Ecto neural progenitor cell (in vitro differentiated cells): Measurements from ENCODE around the gene MYNN.

Source experiments
- DNase-seq: peaks from one replicate; pipeline ENCODE4 v3.0.0-alpha.2; 2018; ENCODE audit warnings: low spot score

MYNN gene

DNA sequence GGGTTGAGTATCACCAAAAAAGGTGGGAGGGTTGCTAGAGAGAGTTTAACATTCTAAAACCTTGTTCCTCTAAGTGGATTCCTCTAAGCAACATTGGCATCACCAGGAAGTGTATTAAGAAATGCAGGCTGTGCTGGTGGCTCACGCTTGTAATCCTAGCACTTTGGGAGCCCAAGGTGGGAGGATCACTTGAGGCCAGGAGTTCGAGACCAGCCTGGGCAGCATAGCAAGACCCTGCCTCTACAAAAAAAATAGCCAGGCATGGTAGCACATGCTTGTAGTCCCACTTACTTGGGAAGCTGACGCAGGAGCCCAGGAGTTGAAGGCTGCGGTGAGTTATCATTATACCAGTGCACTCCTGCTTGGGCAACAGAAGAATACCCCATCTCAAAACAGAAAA is 4.6 kb downstream of the MYNN start:
- DNase-seq: no peak

DNA sequence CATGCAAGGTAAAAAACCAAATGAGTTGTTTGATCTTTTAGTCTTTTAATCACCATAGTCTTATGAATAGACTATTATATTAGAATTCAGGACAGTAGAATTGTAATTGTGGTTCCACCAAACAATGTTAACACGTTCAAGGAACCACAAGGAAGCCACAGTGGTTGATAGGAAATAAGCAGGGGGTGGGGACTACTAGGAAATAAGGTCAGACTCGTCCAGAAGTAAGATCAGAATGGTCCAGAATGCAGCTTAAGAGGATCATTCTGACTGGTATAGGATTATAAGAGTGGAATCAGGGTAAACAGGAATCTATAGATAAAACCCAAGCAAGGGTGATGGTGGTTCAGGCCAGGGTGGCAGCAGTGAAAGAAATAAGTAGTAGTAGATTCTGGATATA is 7.5 kb downstream of the MYNN start:
- no peak for DNase-seq

DNA sequence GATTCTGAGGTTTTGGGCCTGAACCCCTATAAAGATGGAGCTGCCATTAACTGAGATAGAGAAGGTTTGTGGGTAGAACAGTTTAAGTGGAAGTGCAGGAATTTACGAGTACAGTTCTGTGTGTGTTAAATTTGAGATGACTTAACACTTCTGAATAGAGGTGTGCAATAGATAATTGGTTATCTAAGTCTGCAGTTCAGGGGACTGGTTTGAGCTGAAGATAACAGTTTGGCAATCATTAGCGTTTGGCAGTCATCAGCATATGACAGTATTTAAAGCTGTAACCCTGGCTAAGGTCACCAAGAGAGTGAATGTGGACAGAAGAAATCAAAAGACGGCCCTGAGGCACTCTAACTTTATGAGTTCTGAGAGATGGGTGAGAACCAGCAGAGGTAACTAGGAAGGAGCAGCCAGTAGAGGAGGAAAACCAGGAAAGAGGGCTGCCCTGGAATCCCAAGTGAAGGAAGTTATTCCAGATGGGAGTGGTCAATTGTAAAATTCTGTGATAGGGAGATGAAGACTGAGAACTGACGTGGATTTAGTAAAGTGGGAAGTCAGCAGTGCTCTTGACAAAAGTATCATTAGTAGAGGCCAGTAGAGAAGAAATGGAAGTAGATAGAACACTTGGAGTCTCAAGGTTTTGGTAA is 8.1 kb downstream of the MYNN start:
- no peak for DNase-seq

DNA sequence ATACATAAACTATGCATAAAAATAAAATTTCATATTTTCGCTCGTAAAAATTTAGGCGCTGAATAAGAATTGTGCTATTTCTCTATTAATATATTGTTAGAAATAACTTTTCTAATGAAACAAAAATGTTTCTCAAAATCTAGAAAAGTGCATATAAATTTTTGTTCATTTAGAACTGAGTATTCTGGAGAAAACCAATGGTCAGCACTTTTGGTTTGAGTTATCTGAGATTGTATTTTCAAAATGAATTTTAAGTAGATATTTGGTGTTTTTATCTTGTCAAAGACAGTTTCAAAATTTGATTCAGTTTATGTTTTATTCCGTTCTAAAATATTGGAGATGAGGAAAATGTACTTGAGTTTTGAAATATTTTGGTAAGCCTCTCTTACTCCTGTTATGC is 13.9 kb downstream of the MYNN start:
- DNase-seq: no peak

DNA sequence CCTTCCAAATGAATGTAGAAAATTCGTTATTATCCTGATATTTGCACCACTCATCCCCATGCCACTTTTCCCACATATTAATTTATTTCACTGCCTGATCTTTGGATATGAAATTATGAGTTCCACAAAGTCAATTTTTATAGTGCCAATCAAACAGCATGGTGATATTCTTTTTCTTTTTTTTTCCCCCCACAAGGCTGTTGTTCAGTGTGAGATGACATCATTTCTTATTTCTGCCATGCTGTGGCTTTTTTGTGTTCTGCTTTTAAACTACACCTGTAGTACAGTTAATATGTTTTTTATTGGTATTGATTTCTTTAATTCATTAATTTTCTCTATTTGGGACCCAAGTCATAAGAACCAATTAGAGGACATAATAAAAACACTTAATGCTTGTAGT is 14.6 kb downstream of the MYNN start:
- DNase-seq: no peak

DNA sequence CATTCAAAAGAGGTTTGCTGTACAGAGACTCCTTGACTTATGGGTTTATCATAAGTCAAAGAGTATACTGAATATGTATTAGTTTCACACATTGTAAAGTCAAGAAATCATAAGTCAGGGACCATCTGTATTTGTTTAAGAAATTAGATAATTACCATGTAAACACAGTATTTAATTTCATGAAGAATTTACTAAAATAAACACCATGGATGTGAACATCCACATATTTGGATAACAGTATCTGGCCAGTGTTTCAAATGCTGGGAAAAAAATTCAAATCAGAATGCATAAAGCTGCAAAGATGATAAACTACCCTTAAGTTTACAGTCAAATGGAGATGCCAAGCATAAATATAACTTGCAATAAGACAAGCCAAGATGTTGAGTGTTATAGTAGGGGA is 17.0 kb downstream of the MYNN start:
- no peak for DNase-seq

DNA sequence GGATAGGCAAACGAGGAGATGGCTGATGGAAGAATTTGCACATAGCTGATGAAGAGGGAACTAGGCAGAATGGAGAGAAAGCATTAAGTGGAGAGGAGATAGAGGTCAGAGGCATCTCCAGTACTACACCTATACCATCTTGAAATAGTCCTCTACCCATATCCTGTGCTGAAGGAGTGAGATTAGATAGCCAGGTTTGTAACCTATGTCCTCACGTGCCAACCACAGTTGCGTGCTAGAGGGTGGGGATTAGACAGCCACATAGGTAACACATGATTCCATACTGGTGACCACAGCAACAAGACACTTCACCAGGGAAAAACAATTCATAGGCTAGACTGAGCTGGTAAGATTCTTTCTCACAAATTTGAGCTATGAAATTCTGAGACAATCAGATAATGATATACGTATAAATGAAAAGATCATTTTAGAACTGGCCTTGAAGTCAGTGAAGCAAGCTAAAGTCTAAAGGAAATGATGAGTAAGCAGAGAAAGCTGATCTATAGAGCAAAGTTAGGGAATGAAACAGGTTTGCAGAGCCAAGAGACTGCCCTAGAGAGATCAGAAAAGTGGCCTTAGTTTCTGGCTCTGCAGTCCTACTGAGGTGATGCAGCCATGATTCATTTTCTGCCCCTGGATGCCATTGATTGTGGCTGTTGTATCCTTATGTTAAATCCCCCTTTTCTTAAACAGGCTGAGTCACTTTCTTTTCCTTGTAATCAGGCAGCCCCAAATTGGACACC is 17.7 kb downstream of the MYNN start:
- no peak for DNase-seq

DNA sequence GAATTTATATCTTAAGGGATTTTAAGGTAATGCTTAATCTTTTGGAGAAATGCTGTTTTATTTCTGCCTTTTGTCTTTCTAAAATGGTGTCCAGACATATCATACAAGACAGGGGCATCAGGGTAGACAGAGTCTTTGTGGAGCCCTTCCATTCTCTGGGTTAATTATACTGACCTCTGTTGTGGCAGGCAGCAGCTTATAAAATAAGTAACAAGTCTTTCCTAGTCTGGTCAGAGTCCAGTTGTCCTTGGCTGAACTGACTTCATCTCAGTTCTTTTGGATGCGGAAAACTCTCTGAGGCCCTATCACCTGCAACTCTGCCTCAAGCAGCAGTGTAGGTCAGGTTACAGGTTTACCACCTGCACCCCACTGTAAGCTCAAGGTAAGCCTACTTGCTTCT is 19.2 kb downstream of the MYNN start:
- DNase-seq: no peak

DNA sequence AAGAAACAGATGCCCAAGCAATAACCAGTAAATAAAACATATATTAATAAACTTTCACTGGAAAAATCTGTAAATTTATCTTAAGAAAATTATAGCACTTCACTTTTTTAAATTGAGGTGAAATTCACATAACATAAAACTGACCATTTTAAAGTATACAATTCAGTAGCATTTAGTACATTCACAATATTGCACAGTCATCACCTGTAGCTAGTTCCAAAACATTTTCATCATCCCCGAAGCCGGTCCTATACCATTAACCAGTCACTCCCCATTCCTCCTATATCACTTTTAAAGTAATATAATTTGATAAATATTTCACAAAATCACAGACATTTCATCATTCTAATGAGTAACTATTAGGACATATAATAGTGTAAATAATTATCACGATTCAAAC is 31.5 kb downstream of the MYNN start:
- DNase-seq: no peak

DNA sequence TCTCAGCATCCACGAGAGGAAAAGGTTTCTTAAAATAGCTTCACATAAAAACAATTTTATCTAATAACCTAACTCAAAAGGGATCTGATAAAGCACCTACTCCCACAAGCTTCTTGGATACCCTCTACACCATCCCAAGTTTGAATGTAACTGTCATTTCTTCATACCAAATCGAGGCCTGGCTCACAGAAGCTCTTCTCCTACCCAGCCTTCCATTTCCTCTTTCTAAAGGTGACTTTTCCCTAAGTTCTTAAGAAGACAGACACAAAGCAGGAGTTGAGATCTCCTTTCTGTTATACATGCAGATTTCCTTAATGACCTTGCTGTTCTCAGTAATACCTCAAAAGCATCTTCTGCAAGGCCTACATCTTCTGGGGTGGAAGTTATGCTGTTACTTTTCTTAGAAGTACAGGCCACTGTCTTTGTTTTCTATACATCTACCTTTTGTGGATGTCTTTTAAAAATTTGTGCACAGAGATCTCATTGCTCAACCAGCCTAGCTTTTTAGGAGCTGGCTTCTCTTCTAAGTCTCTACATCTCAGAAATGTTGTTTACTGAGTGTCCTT is 36.1 kb downstream of the MYNN start:
- no peak for DNase-seq

DNA sequence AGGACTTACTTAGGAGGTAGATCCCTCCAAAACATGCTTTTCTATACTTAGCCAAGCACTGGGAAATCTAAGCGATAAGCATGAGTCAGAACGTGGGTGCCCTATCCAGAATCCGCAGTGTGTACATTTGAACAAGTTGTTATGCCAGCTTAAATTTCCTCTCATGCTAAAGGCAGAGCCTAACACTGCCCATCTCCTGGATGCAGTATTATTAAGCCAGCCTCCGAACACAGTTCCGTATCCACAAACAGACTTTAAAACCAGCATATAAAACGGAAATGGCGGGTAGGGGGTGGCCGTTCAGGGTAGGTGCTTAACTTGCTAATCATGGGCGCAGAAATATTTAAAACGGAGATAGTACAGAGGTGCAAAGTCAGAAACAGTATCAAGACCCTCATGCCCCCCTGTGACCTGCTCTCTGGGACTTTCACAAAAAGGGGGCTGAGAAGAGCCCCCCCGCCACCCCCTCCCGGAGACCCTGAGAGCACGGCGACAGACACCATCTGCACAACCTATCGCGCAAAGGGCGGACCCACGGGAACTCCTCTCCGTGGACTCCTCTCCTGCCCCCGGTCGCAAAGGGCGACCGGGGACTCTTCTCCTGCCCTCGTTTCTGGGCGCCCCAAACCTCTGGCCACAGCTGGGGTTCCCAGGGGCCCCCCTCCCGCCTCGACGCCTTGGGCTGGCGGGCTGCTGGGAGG is 38.6 kb downstream of the MYNN start:
- DNase-seq: no peak

DNA sequence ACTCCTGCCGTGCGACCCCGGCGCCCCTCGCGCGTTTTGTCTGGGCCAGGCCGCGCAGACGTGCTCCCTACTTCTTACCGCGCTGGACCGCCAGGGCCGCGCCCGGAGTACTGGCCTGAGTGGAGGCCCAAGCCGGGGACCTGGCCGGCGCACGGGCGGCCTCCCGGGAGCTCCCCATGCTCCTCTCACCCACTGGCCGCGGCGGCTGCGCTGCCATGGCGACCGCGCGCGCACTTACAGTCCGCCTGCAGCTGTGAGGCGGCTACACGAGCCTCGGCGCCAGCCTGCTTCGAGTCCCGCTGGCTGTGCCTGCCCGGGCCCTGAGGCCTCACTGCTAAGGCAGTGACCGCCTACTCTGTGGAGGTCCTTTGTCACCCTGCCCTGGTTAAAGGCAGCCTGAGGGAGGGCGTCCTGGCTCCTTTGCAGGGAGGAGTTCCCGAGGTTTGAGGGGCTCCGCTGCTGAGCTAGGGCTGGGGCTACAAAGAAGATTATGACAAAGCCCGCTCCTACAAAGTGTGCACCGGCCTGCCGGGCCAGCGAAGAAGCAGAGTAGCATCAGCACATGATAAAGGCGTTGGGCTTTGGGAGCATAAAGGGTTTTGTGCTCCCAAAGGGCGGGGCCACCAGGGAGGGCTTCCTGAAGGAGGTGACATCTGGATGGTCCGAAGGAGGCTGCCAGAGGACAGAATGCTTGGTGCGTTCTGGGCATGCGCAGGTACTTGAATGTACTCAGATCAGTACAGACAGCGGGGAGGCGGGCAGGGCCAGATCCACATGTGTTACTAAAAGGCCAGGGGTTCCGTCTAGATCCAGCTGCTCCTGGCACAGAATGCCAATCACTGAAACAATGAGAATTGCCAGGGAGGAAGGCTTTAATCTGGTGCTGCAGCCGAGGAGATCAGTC is 39.4 kb downstream of the MYNN start, which contains the start of the genes LRRC34 and LRRIQ4:
TSS of gene LRRC34 (minus strand) at position 573 of the 904 bp plus-strand sequence. CDS start at position 217, 356 bp downstream.
TSS of gene LRRIQ4 (plus strand) at position 539 of the 904 bp plus-strand sequence. CDS start 9,052 bp downstream, outside the sequence.
- peak; percentile 84 for DNase-seq

DNA sequence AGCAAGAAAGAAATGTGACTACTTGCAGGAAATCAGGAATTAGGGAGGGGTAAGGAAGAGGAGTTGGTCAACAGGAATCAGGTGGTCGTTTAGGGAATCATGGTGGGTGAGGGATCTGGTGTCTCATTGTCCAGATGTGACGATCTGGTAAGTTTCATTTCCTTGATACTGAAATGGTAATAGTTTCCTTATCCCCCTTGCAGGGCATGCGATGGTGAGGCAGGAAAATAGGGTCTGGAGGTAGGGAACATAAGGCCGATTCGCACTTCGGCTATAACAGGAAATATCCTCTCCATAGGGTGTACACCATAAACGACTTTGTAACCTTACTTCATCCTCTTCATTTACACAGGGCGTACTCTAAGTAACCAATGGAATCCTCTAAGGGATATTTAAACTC is 40.1 kb downstream of the MYNN start:
- no peak for DNase-seq

DNA sequence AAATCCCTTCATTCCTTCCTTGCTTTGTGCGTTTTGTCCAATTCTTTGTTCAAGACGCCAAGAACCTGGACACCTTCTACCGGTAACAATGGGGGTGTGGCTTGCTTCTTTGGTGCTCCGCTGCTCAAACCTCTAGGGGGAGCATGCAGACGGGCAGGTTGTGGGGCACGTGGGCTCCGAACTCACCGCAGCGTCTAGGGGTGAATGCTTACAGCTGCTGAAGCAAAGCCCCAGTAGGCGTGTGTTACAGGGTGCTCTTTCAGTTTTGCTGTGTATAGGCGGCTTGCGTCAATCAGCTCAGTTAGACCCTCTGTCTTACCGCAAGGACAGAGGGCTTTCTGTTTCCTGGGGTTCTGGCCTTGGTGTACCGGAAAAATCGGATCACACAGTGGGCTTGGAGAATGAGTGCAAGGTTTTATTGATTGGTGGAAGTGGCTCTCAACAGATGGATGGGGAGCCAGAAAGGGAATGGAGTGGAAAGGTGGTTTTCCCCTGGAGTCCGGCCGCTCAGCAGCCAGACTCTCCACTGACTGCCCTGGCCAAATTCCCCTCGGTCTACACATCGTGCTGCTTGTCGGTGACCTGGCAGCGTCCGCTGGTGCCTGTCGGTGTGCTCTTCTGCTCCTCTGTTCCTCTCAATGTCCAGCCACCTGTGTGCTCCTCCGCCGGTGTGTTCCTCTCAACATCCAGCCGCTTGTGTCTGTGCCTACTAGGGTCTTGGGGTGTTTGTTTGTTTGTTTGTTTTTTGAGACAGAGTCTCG is 40.7 kb downstream of the MYNN start:
- no peak for DNase-seq

DNA sequence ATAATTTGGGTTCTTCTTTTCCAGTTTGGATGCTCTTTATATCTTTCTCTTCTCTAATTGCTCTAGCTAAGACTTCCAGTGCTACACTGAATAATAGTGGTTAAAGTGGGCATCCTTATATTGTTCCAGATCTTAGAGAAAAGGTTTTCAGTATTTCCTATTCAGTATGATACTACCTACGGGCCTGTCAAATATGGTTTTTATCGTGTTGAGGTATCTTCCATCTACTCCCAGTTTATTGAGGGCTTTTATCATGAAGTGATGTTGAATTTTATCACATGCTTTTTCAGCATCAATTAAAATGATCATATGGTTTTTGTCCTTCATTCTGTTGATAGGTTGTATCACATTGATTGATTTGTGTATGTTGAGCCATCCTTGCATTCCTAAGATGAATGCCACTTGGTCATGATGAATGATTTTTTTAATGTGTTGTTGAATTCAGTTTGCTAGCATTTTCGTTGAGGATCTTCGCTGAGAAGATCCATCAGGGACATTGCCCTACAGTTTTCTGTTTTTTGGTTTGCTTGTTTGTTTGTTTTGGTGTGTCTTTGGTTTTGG is 42.5 kb downstream of the MYNN start:
- no peak for DNase-seq

DNA sequence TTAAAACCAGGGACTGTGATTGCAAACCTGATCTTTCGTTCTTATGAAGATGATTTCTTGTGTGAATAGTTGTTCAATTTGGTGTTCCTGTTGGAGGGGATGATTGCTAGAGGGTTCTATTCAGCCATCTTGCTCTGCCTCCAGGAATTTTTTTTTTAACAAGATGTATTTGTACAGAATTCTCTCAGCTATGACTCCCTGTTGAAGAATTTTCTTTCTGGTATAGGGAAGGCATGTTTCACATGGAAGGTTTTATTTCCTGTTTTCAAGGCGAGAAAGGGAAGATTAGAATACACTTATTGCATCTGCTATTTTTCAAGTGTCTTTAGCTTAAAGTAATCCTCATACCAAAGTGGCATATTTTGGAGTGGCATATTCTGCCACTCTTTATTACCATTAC is 45.1 kb downstream of the MYNN start:
- DNase-seq: no peak

DNA sequence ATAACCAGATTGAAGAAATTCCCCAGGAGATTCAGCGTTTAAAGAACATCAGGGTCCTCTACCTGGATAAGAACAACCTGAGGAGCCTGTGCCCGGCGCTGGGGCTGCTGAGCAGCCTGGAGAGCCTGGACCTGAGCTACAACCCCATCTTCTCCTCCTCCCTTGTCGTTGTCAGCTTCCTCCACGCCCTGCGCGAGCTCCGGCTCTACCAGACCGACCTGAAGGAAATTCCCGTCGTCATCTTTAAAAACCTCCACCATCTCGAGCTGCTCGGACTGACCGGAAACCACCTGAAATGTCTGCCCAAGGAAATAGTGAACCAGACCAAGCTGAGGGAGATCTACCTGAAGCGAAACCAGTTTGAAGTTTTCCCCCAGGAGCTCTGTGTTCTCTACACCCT is 48.9 kb downstream of the MYNN start:
- no peak for DNase-seq

DNA sequence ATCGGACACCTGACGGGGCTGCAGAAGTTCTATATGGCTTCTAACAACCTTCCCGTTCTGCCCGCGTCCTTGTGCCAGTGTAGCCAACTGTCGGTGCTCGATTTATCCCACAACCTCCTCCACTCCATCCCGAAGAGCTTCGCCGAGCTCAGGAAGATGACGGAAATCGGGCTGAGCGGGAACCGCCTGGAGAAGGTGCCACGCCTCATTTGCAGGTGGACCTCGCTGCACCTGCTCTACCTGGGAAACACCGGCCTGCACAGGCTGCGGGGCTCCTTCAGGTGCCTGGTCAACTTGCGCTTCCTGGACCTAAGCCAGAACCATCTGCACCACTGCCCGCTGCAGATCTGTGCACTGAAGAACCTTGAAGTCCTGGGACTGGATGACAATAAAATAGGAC is 49.3 kb downstream of the MYNN start:
- no peak for DNase-seq

DNA sequence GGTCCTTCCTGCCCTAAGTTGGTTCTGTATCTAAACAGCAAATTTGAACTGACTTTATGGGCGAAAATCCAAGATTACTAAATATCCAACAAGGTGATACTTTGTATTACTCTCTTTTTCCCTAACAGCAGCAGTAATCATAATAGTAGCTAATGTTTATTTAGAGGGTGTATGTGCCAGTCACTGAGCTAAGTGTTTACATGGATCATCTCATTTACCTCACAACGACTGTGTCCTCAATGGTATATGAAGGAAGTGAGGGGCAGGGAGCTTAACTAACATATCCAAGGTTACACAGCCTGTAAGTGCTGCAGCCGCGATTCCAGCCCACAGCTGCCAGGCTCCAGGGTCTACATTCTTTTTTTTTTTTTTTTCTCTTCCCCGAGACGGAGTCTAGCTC is 49.8 kb downstream of the MYNN start:
- no peak for DNase-seq

DNA sequence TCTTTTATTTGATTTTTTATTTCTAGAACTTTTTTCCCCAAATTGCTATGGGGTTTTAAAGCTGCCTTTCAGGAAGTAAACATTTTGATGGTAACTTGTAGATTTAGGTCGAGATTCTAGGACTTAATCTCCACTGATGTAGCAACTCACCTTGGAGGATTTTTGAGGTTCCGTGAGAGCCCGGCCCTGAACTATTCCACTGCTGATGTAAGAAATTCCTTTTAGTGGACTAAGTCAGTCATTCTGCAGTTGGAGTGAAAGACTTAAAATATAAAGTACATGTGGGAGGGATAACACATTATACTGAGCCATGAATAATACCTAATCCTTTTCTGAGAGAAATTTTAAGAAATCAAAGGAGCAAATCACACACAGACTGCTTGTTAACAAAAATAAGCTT is 52.1 kb downstream of the MYNN start:
- DNase-seq: no peak

DNA sequence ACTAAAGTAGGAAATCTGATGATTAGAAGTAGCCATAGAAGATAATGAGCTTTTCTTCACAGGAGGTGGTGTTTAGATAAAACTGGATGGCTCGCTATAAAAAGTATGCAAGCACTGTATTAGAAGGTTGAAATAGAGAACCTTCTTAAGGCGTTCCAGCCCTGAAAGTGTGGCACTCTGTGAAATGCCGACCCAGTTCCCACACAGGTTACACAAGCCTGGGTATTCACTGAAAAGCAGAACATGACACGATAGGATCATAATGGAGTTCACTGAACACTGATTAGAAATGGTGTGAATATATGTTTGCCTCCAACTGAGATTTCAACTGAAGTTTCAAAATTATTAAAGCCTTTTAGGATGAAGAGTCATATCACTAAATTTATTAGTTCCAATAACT is 54.5 kb downstream of the MYNN start:
- no peak for DNase-seq
